GM12878 (cell line): ENCODE data around the gene PUM2. TPM values are rescaled to one million over a fixed set of nuclear protein-coding genes. Genes with fewer than 3 reads are reported as not detected.

Source experiments
- ATAC-seq: fragments of 200-7000 bp; cut with Tn5 transposase; 3 replicates; pipeline ENCODE4 v1.9.1; 2020; ENCODE audit warnings: mild to moderate bottlenecking, moderate library complexity
- BruUV-seq: library from RNA; stranded (reverse); fragments of 400-500 nt; replicated peaks from 2 replicates; lab custom pipeline; 2021; lab: Mats Ljungman, UMichigan
- CTCF ChIA-PET: fragments of 300-600 bp; sonication (Branson Sonifier 250); formaldehyde crosslinking; extraction: SDS; loops from one replicate; lab custom pipeline; 2021; ENCODE audit warnings: inconsistent platforms; lab: Yijun Ruan, JAX
- POLR2A ChIA-PET: fragments of 350-600 bp; formaldehyde crosslinking; extraction: SDS; loops from one replicate; lab custom pipeline; 2021; ENCODE audit warnings: inconsistent platforms; lab: Charles Lee
- RAD21 ChIA-PET: fragments of 300-600 bp; sonication (Branson Sonifier 250); formaldehyde crosslinking; loops from one replicate; lab custom pipeline; 2023; ENCODE audit warnings: antibody characterized with exemption; ENCODE audit not compliant: unreplicated experiment; lab: Charles Lee
- SMC1A ChIA-PET: fragments of 300-600 bp; sonication (Branson Sonifier 250); formaldehyde crosslinking; loops from one replicate; lab custom pipeline; 2023; ENCODE audit not compliant: unreplicated experiment, uncharacterized antibody; lab: Charles Lee
- DNase-seq: peaks from one replicate; pipeline ENCODE4 v3.0.0-alpha.2; 2011; ENCODE audit warnings: low read depth, low spot score
- FAIRE-seq: peaks from 3 replicates; lab custom pipeline; 2011; peaks lifted over from hg19 to GRCh38; lab: Jason Lieb, UNC
- H2AFZ ChIP-seq: 2 replicates; pipeline ENCODE4 v1.6.0; 2011; ENCODE audit warnings: low read depth, low read length, control low read depth; ENCODE audit not compliant: control insufficient read depth
- H3K27ac ChIP-seq: 2 replicates; pipeline ENCODE4 v1.5.1; 2011; ENCODE audit warnings: control low read depth; ENCODE audit not compliant: control insufficient read depth, insufficient read depth
- H3K27me3 ChIP-seq, 2 experiments: replicated peaks in 1 of 2; 2 replicates each; pipeline versions ENCODE4 v1.6.0 to v1.6.1; 2011; ENCODE audit warnings: low read length in 1 of 2; ENCODE audit not compliant: control insufficient read depth in 2 of 2, insufficient read depth in 2 of 2
- H3K36me3 ChIP-seq, 2 experiments: 2 replicates each; pipeline ENCODE4 v1.5.1; 2011; ENCODE audit warnings: low read length in 1 of 2; ENCODE audit not compliant: control insufficient read depth in 2 of 2, insufficient read depth in 2 of 2
- H3K4me1 ChIP-seq: 2 replicates; pipeline ENCODE4 v1.6.1; 2011; ENCODE audit warnings: mild to moderate bottlenecking, low read length, moderate library complexity, mixed read lengths; ENCODE audit not compliant: control insufficient read depth, insufficient read depth
- H3K4me2 ChIP-seq: 2 replicates; pipeline ENCODE4 v1.6.0; 2011; ENCODE audit warnings: control low read depth; ENCODE audit not compliant: control insufficient read depth, insufficient read depth
- H3K4me3 ChIP-seq: fragments of 200-600 bp; sonication (generic); 2 replicates; pipeline ENCODE4 v1.5.1; 2016
- H3K79me2 ChIP-seq: 2 replicates; pipeline ENCODE4 v1.6.0; 2011; ENCODE audit warnings: low read length; ENCODE audit not compliant: control insufficient read depth, insufficient read depth
- H3K9ac ChIP-seq: 2 replicates; pipeline ENCODE4 v1.8.0; 2011; ENCODE audit warnings: low read length, control low read depth, mixed read lengths; ENCODE audit not compliant: control insufficient read depth, insufficient read depth
- H3K9me3 ChIP-seq: replicated peaks from 3 replicates; pipeline ENCODE4 v1.5.1; 2011; ENCODE audit warnings: mild to moderate bottlenecking, low read length; ENCODE audit not compliant: control insufficient read depth, insufficient read depth
- H4K20me1 ChIP-seq: 2 replicates; pipeline ENCODE4 v1.6.0; 2011; ENCODE audit not compliant: control insufficient read depth, insufficient read depth
- CBX5 ChIP-seq: sonication (generic); IDR thresholded peaks from 2 replicates; pipeline ENCODE4 v1.6.1; 2016; ENCODE audit warnings: low read depth, moderate library complexity, mild to moderate bottlenecking, inconsistent platforms
- EGR1 ChIP-seq, 2 experiments: IDR thresholded peaks; 1 replicate in 1 of 2; 2 replicates in 1 of 2; pipeline ENCODE4 v1.6.1; 2011 to 2012; ENCODE audit warnings: low read depth in 2 of 2, low read length in 2 of 2, borderline replicate concordance in 1 of 2, mild to moderate bottlenecking in 1 of 2, moderate library complexity in 1 of 2
- GATAD2B ChIP-seq: fragments of 450-650 bp; conservative IDR thresholded peaks from 2 replicates; pipeline ENCODE4 v1.6.1; 2017; ENCODE audit warnings: low read depth, mild to moderate bottlenecking, moderate library complexity
- IKZF1 ChIP-seq: fragments of 450-650 bp; conservative IDR thresholded peaks from 2 replicates; pipeline ENCODE4 v1.6.1; 2017; ENCODE audit warnings: antibody characterized with exemption, mild to moderate bottlenecking
- JUND ChIP-seq: IDR thresholded peaks from 2 replicates; pipeline ENCODE4 v1.6.1; 2012; ENCODE audit warnings: low read depth, mild to moderate bottlenecking, low read length, improper control_type of control experiment, moderate library complexity
- KDM1A ChIP-seq: fragments of 200-600 bp; sonication (generic); IDR thresholded peaks from 2 replicates; pipeline ENCODE4 v1.6.1; 2016; ENCODE audit warnings: borderline replicate concordance
- KLF5 ChIP-seq: fragments of 450-650 bp; IDR thresholded peaks from 2 replicates; pipeline ENCODE4 v1.6.1; 2014; ENCODE audit warnings: mild to moderate bottlenecking; ENCODE audit not compliant: partially characterized antibody
- MYB ChIP-seq: fragments of 150-350 bp; IDR thresholded peaks from 2 replicates; pipeline ENCODE4 v1.6.1; 2014; ENCODE audit warnings: mild to moderate bottlenecking, low read depth, low read length, borderline replicate concordance
- NFIC ChIP-seq: IDR thresholded peaks from 2 replicates; pipeline ENCODE4 v1.6.1; 2012; ENCODE audit warnings: low read depth, mild to moderate bottlenecking, inconsistent platforms, low read length, moderate library complexity
- RELA ChIP-seq: fragments of 450-650 bp; IDR thresholded peaks from 2 replicates; pipeline ENCODE4 v1.8.0; 2014; ENCODE audit warnings: borderline replicate concordance; ENCODE audit not compliant: partially characterized antibody
- STAT3 ChIP-seq: IDR thresholded peaks from 2 replicates; pipeline ENCODE4 v1.6.1; 2011; ENCODE audit warnings: low read depth, low read length, improper control_type of control experiment
- WGBS: methylation state at CpG from one replicate; pipeline ENCODE4 v1.1.6; 2016; ENCODE audit warnings: low lambda C conversion rate; ENCODE audit not compliant: insufficient replicate concordance, insufficient coverage; ENCODE audit errors: missing lambda C conversion rate; 5-methylcytosine and 5-hydroxymethylcytosine counted together
- in situ Hi-C: fragments of 300-500 bp; cut with MboI; formaldehyde crosslinking; loops from 9 replicates; pipeline ENCODE4 v1.14.3; 2018; ENCODE audit warnings: mixed read lengths
- intact Hi-C: fragments of 100-400 bp; cut with micrococcal nuclease; formaldehyde crosslinking; loops from one replicate; pipeline ENCODE4 v1.14.2; 2022; ENCODE audit not compliant: unreplicated experiment
- polyA plus RNA-seq, 11 experiments: library from polyadenylated mRNA; depleted of rRNA in 4 of 11; unstranded in 6 of 11; stranded (reverse) in 5 of 11; fragments of >200 nt; fragmentation: Nextera tagmentation in 4 of 11; fragmentation: Illumina TruSeq in 1 of 11; extraction: Ambion mirVana in 4 of 11; extraction: Trizol in 1 of 11; gene quantifications; 1 replicate in 1 of 11; 2 replicates in 10 of 11; pipeline versions ENCODE4 v1.2.1 to v1.2.3, GENCODE V29; 2011 to 2016; ENCODE audit warnings: inconsistent platforms in 2 of 11, missing spikeins in 2 of 11, low read depth in 1 of 11
- total RNA-seq, 4 experiments: library from RNA; depleted of rRNA in 3 of 4; stranded (reverse); fragments of >200 nt in 3 of 4; fragmentation: Illumina TruSeq in 1 of 4; extraction: Trizol in 1 of 4; gene quantifications; 2 replicates each; pipeline versions ENCODE4 v1.2.1 to v1.2.3, GENCODE V29; 2013 to 2021
- TF ChIP-seq, protein P1 (sequence below): fragments of 450-650 bp; conservative IDR thresholded peaks from 2 replicates; pipeline ENCODE4 v1.6.1; 2017; ENCODE audit warnings: mild to moderate bottlenecking, moderate library complexity
- TF ChIP-seq, protein P2 (sequence below), 3 experiments: IDR thresholded peaks in 2 of 3; conservative IDR thresholded peaks in 1 of 3; 2 replicates each; pipeline ENCODE4 v1.5.1; 2011; ENCODE audit warnings: low read depth in 3 of 3, low read length in 3 of 3, mild to moderate bottlenecking in 3 of 3, control low read depth in 2 of 3, moderate library complexity in 2 of 3, inconsistent platforms in 1 of 3, mixed read lengths in 1 of 3; ENCODE audit not compliant: control insufficient read depth in 2 of 3, insufficient read depth in 1 of 3; ENCODE audit errors: extremely low read depth in 1 of 3

Gene PUM2
- total and polyA plus RNA-seq, 10 of the 15 experiments (the other 5 are each of a cell fraction or from before 2014, with no cell fraction given) = 14.5 to 87.6 (median 29.4) TPM

DNA sequence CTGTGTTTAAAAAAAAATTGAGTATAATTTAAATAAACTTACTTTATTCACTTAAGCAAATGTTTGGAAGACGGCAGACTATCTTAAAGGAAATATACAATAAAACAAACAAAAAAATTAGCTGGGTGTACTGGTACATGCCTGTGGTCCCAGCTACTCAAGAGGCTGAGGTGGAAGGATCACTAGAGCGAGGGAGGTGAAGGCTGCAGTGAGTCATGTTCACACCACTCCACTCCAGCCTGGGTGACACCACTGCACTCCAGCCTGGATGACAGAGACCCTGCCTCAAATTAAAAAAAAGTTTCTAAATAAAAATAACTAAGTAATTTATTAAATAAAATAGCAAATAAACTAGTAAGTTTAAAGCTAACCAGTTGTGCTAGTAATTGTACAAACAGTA is 7.5 kb downstream of the PUM2 start:
- TF ChIP-seq, protein P1, sequence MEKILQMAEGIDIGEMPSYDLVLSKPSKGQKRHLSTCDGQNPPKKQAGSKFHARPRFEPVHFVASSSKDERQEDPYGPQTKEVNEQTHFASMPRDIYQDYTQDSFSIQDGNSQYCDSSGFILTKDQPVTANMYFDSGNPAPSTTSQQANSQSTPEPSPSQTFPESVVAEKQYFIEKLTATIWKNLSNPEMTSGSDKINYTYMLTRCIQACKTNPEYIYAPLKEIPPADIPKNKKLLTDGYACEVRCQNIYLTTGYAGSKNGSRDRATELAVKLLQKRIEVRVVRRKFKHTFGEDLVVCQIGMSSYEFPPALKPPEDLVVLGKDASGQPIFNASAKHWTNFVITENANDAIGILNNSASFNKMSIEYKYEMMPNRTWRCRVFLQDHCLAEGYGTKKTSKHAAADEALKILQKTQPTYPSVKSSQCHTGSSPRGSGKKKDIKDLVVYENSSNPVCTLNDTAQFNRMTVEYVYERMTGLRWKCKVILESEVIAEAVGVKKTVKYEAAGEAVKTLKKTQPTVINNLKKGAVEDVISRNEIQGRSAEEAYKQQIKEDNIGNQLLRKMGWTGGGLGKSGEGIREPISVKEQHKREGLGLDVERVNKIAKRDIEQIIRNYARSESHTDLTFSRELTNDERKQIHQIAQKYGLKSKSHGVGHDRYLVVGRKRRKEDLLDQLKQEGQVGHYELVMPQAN = no peak
- TF ChIP-seq IKZF1 (no peak), MYB (no peak), RELA (no peak), KLF5 (no peak), EGR1 (IDR thresholded peaks at IDR 0.05; ENCODE audit: borderline replicate concordance in 1 of 2, low read depth in 2 of 2, low read length in 2 of 2) (no peak), STAT3 (no peak), NFIC (no peak), CBX5 (no peak), KDM1A (no peak), JUND (no peak), GATAD2B (no peak)
- TF ChIP-seq, protein P2, sequence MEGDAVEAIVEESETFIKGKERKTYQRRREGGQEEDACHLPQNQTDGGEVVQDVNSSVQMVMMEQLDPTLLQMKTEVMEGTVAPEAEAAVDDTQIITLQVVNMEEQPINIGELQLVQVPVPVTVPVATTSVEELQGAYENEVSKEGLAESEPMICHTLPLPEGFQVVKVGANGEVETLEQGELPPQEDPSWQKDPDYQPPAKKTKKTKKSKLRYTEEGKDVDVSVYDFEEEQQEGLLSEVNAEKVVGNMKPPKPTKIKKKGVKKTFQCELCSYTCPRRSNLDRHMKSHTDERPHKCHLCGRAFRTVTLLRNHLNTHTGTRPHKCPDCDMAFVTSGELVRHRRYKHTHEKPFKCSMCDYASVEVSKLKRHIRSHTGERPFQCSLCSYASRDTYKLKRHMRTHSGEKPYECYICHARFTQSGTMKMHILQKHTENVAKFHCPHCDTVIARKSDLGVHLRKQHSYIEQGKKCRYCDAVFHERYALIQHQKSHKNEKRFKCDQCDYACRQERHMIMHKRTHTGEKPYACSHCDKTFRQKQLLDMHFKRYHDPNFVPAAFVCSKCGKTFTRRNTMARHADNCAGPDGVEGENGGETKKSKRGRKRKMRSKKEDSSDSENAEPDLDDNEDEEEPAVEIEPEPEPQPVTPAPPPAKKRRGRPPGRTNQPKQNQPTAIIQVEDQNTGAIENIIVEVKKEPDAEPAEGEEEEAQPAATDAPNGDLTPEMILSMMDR (IDR thresholded peaks at IDR 0.05 in 2 of 3, conservative IDR thresholded peaks at IDR 0.05 in 1 of 3; ENCODE audit: control insufficient read depth in 2 of 3, extremely low read depth in 1 of 3, insufficient read depth in 1 of 3, low read depth in 3 of 3, low read length in 3 of 3) = no peak
- TF ChIP-seq, all 136 proteins: peak for 0
- H3K4me3 ChIP-seq = no peak overlapping the region
- no peaks in the 10 kb centered on the region; a peak in 1 of 4 replicates for H3K36me3 ChIP-seq
- SMC1A ChIA-PET = interaction anchor here (0.6 to 2.1 kb wide), 7 partner anchors 9 to 68 kb away, joined by 3 to 18 read pairs (median 3); no protein-coding TSS in a partner anchor
- BruUV-seq = no TSS peak
- ATAC-seq (peak; percentile 57), FAIRE-seq (no peak), DNase-seq (no peak)
- 53% methylated on average over 2 of the region's 2 CpGs for WGBS
- POLR2A ChIA-PET = interaction anchor here (1.7 to 1.8 kb wide), 2 partner anchors 9 to 10 kb away, joined by 5 read pairs; no protein-coding TSS in a partner anchor
- no peak overlapping the region for H3K4me2 ChIP-seq
- H3K4me1 ChIP-seq = no peaks in the 10 kb centered on the region
- H3K27me3 ChIP-seq = no peaks in the 10 kb centered on the region
- in situ Hi-C loops = no loop called here
- H3K9ac ChIP-seq = no peak overlapping the region
- no peak overlapping the region for H3K27ac ChIP-seq
- intact Hi-C loops = no loop called here
- H3K9me3 ChIP-seq = no peaks in the 10 kb centered on the region; the same call in 2 of the 3 replicates
- peaks cover 98% of the 10 kb centered on the region for H3K79me2 ChIP-seq
- RAD21 ChIA-PET = interaction anchor here (0.6 to 1.9 kb wide), 4 partner anchors 11 to 292 kb away, joined by 3 to 12 read pairs (median 3); no protein-coding TSS in a partner anchor
- no peak overlapping the region for H2AFZ ChIP-seq
- CTCF ChIA-PET = interaction anchor here (1.3 to 3.2 kb wide), 7 partner anchors 9 to 327 kb away, joined by 4 to 37 read pairs (median 4); no protein-coding TSS in a partner anchor
- peaks cover 15% of the 10 kb centered on the region for H4K20me1 ChIP-seq
